Astrocyte (in vitro differentiated cells and primary cell): ENCODE data around the gene GET4. TPM values are rescaled to one million over a fixed set of nuclear protein-coding genes. Genes with fewer than 3 reads are reported as not detected.

Experiments used
- DNase-seq: peaks from one replicate; pipeline ENCODE4 v3.0.0-alpha.2; 2010; ENCODE audit warnings: low read depth
- FAIRE-seq: peaks from 2 replicates; lab custom pipeline; 2011; peaks lifted over from hg19 to GRCh38; lab: Jason Lieb, UNC
- H2AFZ ChIP-seq: 2 replicates; pipeline ENCODE4 v1.6.0; 2012; ENCODE audit warnings: low read depth, low read length, inconsistent platforms
- H3K27ac ChIP-seq: 2 replicates; pipeline ENCODE4 v1.5.1; 2011; ENCODE audit warnings: low read depth, low read length, inconsistent platforms
- H3K27me3 ChIP-seq: 2 replicates; pipeline ENCODE4 v1.6.0; 2011; ENCODE audit warnings: low read length, inconsistent platforms; ENCODE audit not compliant: insufficient read depth
- H3K36me3 ChIP-seq: 2 replicates; pipeline ENCODE4 v1.5.1; 2011; ENCODE audit warnings: low read length, inconsistent platforms; ENCODE audit not compliant: insufficient read depth
- H3K4me1 ChIP-seq: 2 replicates; pipeline ENCODE4 v1.5.1; 2011; ENCODE audit warnings: low read length, inconsistent platforms; ENCODE audit not compliant: insufficient read depth
- H3K4me2 ChIP-seq: 2 replicates; pipeline ENCODE4 v1.6.0; 2012; ENCODE audit warnings: low read length, inconsistent platforms
- H3K4me3 ChIP-seq: 2 replicates; pipeline ENCODE4 v1.5.1; 2011; ENCODE audit warnings: low read depth, mild to moderate bottlenecking, low read length, inconsistent platforms; ENCODE audit not compliant: insufficient read depth
- H3K79me2 ChIP-seq: 2 replicates; pipeline ENCODE4 v1.6.0; 2012; ENCODE audit warnings: mild to moderate bottlenecking, low read length, inconsistent platforms; ENCODE audit not compliant: insufficient read depth
- H3K9ac ChIP-seq: 2 replicates; pipeline ENCODE4 v1.6.0; 2012; ENCODE audit warnings: mild to moderate bottlenecking, low read length, inconsistent platforms
- H3K9me3 ChIP-seq: 2 replicates; pipeline ENCODE4 v1.5.1; 2012; ENCODE audit warnings: low read depth, mild to moderate bottlenecking, low read length, inconsistent platforms; ENCODE audit not compliant: insufficient read depth
- H4K20me1 ChIP-seq: 2 replicates; pipeline ENCODE4 v1.6.0; 2012; ENCODE audit warnings: low read length, inconsistent platforms; ENCODE audit not compliant: insufficient read depth
- H3K27ac Mint-ChIP-seq: one replicate; pipeline ENCODE4 v1.8.0; 2021; ENCODE audit warnings: mild to moderate bottlenecking, mixed read lengths; ENCODE audit not compliant: unreplicated experiment
- H3K27me3 Mint-ChIP-seq: one replicate; pipeline ENCODE4 v1.8.0; 2021; ENCODE audit warnings: low read depth, mixed read lengths; ENCODE audit not compliant: unreplicated experiment
- H3K36me3 Mint-ChIP-seq: one replicate; pipeline ENCODE4 v1.8.0; 2021; ENCODE audit warnings: low read depth, mixed read lengths; ENCODE audit not compliant: unreplicated experiment
- H3K4me1 Mint-ChIP-seq: one replicate; pipeline ENCODE4 v1.8.0; 2021; ENCODE audit warnings: low read depth, mixed read lengths; ENCODE audit not compliant: unreplicated experiment
- H3K4me3 Mint-ChIP-seq: one replicate; pipeline ENCODE4 v1.8.0; 2021; ENCODE audit warnings: mild to moderate bottlenecking, moderate library complexity, mixed read lengths; ENCODE audit not compliant: unreplicated experiment
- H3K9me3 Mint-ChIP-seq: one replicate; pipeline ENCODE4 v1.8.0; 2021; ENCODE audit warnings: mild to moderate bottlenecking, mixed read lengths; ENCODE audit not compliant: unreplicated experiment
- EZH2 ChIP-seq: IDR thresholded peaks from 2 replicates; pipeline ENCODE4 v1.6.1; 2012; ENCODE audit warnings: mild to moderate bottlenecking, low read length, inconsistent platforms; ENCODE audit not compliant: insufficient read depth
- total RNA-seq: library from RNA; stranded (reverse); gene quantifications from 2 replicates; pipeline ENCODE4 v1.2.1, GENCODE V29; 2021
- TF ChIP-seq, protein P1 (sequence below): IDR thresholded peaks from 2 replicates; pipeline ENCODE4 v1.5.1; 2011; ENCODE audit warnings: low read depth, mild to moderate bottlenecking, inconsistent platforms, low read length, moderate library complexity; ENCODE audit not compliant: insufficient read depth

GET4 gene
- total RNA-seq, 1 donor from 2014 or later: 43.0 TPM

DNA sequence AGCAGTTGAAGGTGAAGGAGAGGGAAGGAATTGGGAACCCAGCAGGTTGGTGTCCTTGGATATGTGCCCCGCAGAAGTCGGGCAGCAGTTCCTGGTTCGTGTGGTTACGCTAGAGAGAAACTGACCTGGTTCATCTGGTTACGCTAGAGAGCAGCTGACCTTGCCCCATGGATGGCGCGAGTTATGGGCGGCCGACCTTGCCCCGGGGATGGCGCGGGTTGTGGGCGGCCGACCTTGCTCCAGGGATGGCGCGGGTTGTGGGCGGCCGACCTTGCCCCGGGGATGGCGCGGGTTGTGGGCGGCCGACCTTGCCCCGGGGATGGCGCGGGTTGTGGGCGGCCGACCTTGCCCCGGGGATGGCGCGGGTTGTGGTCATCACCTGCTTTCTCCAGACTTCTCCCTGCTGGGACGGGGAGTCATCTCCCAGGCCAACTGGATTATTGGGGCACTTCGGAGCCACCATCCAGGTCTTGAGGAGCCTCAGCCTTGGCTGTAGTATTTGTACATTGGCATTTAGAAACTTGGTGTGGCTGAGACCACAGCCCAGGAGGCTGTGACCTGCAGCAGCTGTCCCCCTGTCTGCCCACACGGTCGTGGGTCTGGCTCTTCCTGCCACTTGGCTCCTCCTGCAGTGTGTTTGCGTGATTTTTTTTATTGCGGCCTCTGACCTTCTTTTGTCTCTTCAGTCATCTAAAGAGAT, 6.1 kb downstream of the GET4 start:
- TF ChIP-seq EZH2: no peak
- TF ChIP-seq, protein P1, sequence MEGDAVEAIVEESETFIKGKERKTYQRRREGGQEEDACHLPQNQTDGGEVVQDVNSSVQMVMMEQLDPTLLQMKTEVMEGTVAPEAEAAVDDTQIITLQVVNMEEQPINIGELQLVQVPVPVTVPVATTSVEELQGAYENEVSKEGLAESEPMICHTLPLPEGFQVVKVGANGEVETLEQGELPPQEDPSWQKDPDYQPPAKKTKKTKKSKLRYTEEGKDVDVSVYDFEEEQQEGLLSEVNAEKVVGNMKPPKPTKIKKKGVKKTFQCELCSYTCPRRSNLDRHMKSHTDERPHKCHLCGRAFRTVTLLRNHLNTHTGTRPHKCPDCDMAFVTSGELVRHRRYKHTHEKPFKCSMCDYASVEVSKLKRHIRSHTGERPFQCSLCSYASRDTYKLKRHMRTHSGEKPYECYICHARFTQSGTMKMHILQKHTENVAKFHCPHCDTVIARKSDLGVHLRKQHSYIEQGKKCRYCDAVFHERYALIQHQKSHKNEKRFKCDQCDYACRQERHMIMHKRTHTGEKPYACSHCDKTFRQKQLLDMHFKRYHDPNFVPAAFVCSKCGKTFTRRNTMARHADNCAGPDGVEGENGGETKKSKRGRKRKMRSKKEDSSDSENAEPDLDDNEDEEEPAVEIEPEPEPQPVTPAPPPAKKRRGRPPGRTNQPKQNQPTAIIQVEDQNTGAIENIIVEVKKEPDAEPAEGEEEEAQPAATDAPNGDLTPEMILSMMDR: no peak
- Histone ChIP-seq H3K4me3 (no peak overlapping the region), H2AFZ (no peak overlapping the region), H3K9me3 (no peaks in the 10 kb centered on the region), H3K9ac (no peak overlapping the region), H4K20me1 (peaks cover 93% of the 10 kb centered on the region), H3K36me3 (no peaks in the 10 kb centered on the region), H3K27me3 (no peaks in the 10 kb centered on the region), H3K27ac (no peak overlapping the region), H3K4me1 (no peaks in the 10 kb centered on the region), H3K4me2 (no peak overlapping the region), H3K79me2 (peaks cover 96% of the 10 kb centered on the region)
- H3K9me3 Mint-ChIP-seq: no peaks in the 10 kb centered on the region
- DNase-seq: no peak
- H3K36me3 Mint-ChIP-seq: peaks cover 7% of the 10 kb centered on the region
- no peak for FAIRE-seq
- H3K4me1 Mint-ChIP-seq: peaks cover 11% of the 10 kb centered on the region
- H3K27ac Mint-ChIP-seq: no peak overlapping the region
- H3K4me3 Mint-ChIP-seq: no peak overlapping the region
- no peaks in the 10 kb centered on the region for H3K27me3 Mint-ChIP-seq

DNA sequence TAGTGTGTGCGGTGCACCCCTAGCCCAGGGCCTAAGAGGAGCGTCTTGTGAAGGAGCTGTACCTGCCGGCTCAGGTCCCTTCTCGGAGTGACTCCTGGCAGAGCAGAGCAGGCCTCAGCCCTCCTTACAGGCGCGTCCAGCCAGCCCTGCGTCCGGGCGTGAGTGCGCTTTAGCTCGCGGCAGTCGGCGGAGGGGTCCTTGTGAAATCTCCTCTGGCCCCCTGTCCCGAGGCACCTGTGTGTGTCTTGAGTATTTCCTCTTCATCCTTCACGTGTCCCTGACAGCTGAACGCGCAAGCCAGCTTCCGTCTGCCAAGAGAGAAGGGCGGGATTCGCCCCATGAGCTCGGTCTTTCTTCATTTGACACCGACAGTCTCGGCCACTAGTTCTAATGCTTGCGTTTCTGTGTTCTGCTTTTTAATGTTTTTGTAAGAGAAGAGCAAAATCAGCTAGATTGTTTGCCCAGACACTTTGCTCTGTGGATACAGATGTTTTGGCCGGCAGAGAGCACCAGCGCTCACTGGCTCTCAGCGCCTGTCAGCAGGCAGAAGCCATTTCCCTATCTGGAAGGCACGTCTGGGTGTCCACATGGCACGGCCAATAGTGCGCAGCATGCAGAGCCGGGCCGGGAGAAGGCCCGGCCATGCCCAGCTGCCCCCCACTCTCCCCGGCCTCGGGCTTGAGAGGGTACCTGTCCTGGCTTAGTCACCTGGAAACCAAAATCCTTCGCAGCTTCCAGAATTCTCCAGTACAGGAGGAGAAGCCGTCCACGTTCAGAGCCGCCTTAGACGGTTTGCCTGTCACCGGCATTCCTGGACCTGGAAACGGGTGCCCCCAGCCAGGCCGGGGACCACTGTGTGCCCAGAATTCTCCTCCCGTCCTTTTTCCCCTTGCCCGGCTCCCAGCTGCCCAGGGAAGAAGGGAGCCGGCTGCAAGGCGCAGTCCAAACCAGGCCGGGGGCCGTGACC, 7.0 kb downstream of the GET4 start:
- no peak overlapping the region for H3K9ac ChIP-seq
- no peak overlapping the region for H3K27ac ChIP-seq
- Mint-ChIP-seq H3K4me1 (peaks cover 11% of the 10 kb centered on the region), H3K36me3 (peaks cover 10% of the 10 kb centered on the region), H3K4me3 (no peak overlapping the region), H3K27ac (no peak overlapping the region), H3K27me3 (no peaks in the 10 kb centered on the region), H3K9me3 (no peaks in the 10 kb centered on the region)
- H3K4me1 ChIP-seq: no peaks in the 10 kb centered on the region
- TF ChIP-seq, protein P1: no peak
- TF ChIP-seq EZH2: no peak
- H3K36me3 ChIP-seq: no peaks in the 10 kb centered on the region
- no peaks in the 10 kb centered on the region for H3K9me3 ChIP-seq
- no peak overlapping the region for H2AFZ ChIP-seq
- H3K27me3 ChIP-seq: no peaks in the 10 kb centered on the region
- peaks cover 96% of the 10 kb centered on the region for H4K20me1 ChIP-seq
- DNase-seq (no peak), FAIRE-seq (no peak)
- H3K4me2 ChIP-seq: no peak overlapping the region
- H3K4me3 ChIP-seq: no peak overlapping the region
- peaks cover 98% of the 10 kb centered on the region for H3K79me2 ChIP-seq
